Measurements from ENCODE around the gene SCN4A.

SCN4A gene

DNA sequence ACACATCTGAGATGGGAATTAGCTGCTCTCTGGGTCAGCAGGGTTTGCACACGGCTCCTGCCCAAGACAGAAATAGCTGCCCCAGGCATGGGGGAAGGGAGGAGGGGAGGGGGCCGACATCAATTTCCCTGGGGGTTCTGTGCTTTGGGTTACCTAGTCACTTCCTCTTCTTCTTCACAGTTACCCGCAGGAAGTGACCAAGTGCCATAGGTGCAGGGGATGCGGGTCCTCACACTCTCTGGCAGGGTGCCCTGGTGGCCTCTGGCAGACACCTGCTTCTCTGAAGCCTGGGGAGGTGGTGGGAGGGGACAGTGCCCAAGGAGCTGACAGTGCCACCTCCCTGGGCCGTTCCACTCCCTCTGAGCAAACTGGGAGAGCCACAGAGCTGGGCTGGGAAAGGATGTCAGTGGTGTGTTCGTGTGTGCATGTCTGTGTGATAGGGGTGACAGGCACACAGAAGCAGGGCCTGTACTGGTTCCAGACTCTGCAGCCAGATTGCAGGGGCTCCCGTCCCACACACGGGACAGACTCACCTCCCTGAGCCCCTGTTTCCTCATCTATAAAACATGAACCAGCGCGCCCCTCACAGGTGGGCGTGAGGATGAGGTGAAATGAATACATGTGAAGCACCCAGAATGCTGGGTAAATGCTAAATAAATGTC is 18.2 kb downstream of the SCN4A start:
- no peak for DNase-seq

DNA sequence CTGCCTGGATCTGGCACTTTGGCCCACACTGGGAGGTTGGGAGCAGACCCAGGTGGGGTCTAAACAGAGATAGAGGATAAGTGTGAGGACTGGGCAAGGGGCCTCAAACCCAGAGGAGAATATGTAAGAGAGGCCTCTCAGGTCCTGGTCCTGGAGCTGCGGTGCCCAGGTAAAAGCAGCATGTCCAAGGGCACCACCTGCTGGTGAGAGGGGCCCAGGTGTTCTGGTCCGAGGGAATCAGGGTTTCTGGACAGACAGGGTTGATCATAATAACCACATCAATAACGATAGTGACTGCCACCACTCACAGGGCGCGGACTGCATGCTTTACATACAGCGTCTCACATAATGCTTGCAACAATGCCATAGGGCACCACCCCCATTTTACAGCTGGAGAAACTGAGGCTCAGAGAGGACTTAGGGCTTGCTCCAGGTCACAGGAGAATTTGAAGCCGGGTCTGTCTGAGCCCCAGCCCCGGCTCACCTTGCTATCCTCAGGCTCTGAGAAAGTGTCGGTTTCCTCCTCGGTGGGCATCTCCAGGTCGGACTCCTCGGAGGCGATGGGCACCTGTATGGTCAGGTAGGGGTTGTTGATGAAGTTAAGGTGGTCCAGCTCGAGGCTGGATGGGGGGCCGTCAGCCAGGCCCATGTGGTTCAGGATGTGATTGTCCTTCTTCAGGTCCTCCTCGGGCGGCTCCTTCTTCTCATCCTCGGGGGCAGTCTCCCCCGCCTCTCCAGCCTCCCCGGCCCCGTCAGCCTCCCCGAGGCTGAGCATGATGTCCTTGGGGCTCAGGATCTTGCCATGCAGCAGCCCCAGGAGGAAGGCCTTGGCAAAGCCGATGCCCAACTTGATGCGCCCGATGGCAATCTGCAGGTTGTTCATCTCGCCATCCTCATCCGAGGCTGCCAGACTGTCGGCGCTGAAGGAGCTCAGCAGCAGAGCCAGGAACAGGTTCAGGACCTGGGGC is 21.5 kb downstream of the SCN4A start:
- DNase-seq: no peak

DNA sequence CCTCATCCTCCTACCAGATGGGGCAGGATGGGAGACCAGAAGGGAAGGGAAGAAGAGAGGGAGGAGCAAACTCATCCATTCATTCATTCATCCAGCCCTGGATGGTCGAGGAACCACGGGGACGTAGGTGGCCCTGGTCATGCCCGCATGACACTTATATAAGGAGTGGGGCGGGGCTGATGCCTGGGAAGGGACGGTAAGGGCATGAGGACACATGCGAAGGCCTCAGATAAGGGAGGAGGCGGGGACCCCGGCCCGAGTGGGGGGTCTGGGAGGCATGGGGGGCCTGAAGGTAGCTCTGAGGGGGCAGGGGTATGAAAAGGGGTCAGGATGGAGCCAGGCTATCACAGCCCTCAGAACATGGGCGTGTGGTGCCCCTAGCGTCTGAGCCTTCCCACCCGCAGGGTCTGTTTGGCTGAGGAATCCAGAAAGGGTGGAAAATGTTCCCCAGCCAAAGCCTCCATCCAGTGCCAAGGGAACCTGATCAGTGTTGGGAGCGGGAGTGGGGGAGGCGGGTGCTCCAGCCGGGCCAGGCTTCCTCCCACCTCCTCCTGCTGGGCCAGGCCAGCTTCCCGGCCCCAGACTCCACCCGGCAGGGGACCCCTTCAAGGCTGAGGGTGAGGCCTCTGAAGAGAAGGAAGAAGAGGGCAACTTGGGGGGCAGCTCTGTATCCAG is 23.0 kb downstream of the SCN4A start:
- no peak for DNase-seq

DNA sequence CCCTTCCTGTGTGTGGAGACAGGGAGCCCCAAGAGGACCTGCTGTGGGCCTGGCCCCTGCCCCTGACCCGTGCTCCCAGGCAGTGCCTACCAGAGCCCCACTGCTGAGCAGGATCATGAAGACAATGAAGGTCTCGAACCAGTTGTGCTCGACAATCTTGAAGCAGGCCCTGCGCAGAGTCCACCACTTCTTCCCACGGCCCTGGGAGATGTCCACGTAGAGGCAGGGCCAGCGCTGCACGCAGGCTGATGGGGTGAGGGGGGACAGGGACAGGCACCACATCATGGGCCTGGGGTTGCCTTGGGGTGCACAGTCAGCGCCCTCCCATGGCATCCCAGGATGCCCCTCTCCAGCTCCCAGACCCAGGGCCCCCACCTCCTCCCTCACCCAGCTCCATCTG is 24.2 kb downstream of the SCN4A start:
- no peak for DNase-seq

DNA sequence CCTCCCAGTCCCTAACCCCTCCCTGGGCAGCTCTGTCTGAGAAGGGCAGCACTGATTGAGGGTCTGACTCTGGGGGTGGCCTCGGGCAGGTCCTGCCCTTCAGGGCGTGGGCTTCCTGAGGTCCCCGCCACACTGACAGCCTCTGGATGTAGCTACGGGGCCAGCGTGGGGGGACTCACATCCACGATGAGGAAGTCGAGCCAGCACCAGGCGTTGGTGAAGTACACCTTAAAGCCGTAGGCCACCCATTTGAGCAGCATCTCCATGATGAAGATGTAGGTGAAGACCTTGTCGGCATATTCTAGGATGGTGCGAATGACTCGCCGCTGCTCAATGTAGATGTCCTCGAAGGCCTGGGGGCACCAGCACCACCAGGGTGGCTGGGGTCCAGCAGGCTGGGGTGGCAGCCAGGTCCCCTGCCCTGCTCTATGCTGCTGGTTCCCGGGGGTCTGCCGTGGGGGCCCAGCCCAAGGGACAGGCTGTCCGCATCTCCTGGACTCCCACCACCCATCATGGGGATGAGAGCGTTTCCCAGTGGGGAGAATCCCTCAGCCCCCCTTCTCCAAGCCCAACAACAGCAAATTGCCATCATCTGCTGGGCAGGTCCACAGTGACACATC is 24.9 kb downstream of the SCN4A start:
- no peak for DNase-seq

DNA sequence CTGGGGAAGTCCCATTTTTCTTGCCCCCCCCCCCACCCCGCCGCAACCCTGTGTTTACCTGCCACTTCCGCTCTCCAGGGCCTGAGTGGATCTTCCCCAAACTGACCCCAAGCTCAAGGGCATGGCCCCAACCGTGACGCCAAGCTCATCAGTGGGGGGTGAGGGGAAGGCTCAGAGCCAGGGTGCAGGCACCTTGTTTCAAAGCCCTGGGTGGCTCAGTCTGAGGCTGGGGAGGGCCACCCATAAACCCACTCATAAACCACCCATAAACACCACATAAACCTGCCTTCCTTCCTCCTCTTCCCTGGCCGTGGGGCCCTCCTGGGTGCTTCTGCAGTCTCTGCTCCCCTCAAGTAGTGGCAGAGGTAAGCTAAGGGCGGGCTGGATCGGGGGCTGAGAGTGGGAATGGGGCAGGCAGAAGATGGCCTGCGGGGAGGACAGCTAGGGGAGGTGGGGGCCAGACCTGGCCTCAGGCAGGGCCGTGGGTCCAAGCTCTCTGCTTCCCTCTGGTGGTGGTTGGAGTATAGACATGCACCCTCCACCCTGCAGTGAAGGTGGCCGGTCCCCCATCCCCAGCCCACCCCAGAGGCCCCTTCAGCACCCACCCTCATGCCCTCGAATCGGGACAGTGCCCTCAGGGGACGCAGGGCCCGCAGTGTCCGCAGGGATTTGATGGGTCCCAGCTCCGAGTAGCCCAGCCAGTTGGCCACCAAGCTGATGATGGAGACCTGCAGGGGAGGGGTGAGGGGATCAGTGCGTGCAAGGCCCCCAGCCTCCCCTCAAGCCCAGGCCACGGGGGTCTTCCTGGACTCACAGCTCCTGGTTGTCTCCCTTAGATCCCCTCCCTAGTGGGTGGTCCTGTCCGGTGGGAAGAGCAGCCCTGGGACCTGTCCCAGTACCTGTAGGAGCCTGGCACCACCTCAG is 26.0 kb downstream of the SCN4A start:
- DNase-seq: peak; percentile 51

DNA sequence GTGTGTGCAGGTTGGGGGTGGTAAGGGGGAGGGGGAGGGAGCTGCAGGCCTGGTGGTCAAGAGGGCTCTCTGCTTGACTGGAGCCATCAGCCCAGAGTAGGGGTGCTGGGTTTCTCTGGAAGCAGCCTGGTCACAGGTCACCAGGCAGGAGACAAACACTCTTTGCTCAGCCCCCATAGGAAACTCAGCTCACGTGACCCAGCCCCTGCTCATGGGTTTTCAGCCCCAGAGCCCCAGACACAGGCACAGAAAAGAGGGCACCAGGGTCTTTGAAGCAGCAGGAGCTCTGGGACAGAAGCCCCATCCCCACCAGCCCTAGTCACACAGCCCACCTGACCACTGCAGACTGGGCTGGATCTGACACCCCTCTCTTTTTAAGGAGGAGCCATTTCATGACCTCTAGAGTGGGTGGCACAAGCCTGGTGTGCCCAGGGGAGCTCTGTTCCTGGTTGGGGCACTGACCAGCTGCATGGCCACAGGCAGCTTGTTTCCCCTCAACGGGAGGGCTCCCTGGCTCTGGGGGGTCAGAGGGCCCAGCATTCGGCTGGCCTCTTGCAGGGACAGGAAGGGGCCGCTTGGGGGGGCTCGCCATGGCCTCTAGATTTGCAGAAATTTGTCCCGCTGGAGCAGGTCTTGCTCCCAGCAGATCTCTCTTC is 26.8 kb downstream of the SCN4A start:
- DNase-seq: no peak

DNA sequence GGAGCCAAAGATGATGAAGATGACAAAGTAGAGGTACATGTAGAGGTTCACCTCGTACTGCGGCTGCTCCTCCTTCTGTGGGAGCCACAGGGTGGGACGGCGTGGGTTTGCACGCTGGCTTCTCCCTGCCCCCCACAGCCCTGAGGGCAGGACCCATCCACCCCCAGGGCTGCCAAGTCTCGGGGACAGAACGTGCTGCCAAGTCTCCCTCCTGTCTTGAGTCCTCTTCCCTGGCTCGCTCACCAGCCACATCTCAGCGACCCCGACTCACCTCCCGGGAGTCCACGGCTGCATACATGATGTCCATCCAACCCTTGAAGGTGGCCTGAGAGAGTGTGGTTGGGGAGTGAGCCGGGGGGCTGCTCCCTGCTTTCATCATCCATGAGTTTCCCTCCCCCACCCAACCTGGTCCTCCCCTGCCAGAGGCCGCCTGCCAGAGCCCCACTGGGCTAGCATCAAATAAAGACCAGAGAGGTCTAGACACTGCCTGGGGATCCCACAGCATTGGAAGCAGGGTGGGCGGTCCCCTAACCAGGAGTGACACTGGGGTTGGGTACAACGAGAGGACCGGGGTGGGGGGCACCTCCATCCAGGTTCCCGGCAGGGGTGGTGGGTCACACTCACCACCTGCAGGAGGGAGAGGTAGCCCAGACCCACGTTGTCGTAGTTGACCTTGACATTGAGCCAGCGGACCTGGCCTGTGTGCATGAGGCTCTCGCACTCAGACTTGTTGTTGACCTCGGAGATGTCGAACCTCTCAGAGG is 27.8 kb downstream of the SCN4A start:
- no peak for DNase-seq

DNA sequence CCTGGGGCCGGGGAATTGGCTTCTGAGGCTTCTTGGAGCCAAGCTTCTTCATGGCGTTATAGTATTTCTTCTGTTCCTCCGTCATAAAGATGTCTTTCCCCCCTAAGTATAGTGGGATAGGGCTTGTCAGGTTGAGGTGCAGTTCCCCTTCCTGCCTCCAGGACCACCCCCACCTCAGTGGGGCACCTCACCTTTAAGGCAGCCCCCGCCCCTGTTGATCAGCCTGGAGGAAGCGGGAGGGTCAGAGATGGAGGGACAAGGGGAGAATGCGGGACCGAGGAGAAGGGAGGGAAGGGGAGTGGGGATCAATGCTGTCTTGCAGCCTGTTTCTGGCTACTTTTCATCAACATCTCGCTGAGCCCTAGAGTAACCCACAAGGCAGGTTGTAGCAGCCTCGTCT is 29.0 kb downstream of the SCN4A start:
- no peak for DNase-seq

DNA sequence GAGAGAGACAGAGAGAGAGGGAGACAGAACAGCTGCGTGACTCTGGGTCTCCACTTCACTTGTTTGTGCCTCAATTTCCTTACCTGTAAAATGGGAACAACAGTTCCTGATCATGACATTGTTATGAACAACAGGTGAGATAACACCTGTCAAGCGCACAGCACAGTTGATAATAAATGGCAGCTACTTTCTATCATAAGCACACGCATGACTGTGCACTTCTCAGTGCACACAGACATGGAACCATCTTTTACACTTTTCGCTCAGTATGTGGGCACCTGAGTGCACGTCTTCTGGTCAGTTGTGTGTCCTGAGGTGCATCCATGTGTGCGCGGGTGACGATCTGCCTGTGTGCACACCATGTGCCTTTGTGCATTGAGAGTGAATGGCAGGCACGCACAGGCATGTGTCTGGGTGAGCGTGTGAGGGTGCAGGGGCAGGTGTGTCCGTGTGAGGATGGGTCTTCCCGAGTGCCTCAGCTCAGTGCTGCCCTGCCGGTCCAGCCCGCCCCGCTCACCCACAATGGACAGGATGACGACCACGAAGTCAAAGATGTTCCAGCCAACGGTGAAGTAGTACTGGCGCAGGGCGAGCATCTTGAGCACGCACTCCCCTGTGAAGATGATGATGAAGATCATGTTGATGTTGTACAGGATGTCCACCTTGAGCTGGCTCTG is 30.3 kb downstream of the SCN4A start:
- no peak for DNase-seq

DNA sequence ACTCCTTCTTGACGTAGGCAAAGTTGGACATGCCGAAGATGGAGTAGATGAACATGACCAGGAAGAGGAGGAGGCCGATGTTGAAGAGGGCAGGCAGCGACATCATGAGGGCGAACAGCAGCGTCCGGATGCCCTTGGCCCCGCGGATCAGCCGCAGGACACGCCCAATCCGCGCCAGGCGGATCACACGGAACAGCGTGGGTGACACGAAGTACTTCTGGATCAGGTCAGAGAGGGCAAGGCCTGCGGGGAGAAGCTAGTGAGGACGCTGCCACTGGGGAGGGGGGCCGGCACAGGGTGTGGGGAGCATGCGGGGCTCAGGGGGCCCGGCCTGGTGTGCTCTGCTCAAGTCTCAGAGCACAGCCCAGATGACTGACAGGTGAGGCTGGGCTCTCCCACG is 31.0 kb downstream of the SCN4A start:
- DNase-seq: no peak

DNA sequence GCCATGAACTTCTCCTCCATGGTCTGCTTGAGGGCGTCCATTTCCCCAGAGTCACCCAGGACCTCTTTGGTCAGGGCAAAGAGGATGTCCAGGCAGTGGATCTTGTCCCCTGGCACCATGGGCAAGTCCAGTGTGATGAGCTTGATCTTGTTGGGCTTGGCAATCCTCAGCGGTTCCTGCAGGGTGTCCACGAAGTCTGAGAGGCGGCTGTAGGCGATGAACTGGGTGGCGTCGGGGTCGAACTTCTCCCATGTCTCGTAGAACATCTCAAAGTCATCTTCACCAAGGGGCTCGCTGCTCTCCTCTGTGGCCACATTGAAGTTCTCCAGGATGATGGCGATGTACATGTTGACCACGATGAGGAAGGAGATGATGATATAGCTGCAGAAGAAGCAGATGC is 31.6 kb downstream of the SCN4A start:
- DNase-seq: no peak

DNA sequence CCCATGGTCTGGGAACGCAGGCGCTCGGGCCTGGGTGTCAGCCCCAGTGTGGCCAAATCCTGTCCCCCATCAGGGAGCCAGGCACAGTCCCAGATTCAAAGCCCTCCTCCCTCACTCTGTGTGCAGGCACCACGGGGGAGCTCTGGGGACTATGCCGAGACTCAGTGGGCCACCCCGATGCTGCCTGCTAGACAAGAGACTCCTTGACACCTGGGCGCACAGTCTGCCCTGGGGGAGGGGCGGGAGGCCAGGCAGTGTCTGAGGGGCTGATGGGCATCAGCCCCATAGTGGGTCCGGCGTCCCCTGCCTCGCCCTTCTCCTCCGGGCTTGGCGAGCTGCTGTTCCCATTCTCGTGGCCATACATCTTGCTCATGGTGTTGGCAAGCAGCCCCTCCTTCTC is 32.1 kb downstream of the SCN4A start:
- no peak for DNase-seq

DNA sequence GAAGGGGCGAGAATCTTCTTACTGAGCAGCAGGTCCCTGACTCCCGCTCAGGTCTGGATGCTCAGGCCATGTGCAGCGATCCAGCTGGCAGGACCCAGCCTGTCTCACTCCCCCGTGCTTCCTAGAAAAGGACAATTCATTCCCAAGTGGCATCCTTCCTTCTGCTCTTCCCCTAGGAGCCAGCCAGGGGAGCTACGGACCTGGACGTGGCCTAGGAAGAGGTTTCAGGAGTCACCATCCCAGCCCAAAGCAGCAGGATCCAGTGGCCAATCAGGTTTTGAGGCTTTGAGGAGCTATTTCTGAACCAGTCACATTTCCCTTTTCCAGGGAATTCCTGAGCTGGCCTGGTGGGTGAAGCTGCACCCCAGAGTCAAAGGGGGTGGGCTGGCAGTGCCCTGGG is 32.8 kb downstream of the SCN4A start:
- no peak for DNase-seq

DNA sequence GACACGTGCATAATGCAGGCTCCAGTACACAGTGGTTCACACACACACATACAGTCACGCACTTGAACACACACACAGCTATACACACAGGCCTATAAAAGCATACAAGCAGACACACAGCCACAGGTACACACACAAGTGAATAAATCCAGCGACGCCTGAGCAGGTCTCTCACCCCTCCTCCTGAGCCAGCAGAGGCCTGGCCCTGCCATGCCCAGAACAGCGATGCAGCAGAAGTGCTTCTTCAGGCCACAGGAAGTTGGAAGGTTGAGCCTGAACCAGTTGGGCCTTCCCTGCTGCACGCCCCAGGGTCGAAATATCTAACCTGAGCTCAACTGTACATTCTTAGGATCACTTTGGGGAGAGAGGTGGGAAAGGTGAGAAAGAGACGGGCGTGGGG is 33.3 kb downstream of the SCN4A start:
- DNase-seq: no peak

DNA sequence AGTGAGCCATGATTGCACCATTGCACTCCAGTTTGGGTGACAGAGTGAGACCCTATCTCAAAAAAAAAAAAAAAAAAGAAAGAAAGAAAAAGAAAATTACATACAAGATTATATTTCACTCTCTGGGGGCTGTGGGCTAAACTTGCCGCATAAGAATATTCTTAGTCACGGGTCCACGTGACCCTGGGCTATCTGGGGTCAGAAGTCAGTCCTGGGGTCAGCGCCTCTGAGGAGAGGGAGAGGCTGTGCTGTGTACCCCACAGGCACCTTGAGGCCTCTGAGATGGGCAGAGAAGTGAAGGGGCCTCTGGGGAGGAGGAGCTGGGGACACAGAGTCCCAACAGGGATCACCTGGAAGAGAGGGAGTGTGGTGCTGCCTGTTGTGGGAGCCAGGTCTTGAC is 34.8 kb downstream of the SCN4A start:
- no peak for DNase-seq

DNA sequence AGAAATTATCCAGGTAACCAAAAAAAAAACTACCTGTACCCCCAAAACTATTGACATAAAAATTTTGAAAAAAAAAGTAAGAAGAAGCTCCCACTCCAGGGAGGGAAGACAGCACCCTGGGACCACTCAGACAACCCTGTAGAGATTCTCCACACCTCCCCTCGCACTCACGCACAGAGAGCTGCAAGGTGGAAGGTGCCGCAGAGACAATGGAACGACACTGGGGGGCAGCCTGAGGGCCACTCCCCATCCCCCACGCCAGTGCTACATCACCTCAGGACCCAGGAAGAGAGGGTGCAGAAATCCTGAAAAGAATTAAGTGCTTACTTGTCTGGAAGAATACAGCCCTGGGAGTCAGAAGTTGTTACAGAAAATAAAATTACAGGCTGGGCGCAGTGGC is 35.4 kb downstream of the SCN4A start:
- no peak for DNase-seq

DNA sequence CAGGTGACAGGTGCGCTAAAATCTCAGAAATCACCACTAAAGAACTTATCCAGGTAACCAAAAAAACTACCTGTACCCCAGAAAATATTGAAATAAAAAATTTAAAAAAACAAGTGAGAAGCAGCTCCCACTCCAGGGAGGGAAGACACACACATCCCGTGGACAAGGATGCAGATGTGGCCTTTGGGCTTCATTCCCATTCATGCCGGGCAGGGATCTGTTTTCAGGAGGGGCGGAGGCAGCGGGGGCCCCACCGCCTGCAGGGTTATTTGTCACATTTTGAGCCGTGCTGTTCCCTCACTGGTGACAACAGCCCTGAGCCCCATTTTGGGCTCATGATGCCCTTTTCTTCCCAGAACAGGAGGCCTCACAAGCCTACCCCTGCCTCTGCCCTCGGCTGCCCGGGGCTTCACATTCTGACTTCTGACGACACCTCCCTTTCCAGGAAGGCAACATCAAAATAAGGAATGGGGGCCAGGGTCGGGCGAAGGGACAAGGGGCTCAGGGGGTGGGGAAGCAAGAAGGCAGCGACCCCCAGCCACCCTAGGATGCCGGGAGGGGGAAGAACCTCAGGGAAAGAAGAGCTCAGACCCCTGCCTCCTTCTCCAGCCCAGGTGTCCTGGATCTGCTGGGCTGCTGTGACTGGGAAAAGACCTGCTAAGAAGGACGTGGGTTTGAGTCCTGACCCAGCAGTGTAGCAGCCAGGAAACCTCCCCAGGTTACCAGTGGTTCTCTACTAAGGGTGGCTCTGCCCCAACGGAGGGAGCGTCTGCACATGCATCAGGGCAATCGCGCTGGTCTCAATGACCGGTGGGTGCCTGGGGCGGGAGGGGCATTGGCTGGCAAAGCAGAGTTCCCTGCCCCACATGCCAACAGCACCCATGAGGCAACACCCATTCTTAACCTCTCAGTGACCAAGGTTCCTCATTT is 38.3 kb downstream of the SCN4A start:
- DNase-seq: no peak

DNA sequence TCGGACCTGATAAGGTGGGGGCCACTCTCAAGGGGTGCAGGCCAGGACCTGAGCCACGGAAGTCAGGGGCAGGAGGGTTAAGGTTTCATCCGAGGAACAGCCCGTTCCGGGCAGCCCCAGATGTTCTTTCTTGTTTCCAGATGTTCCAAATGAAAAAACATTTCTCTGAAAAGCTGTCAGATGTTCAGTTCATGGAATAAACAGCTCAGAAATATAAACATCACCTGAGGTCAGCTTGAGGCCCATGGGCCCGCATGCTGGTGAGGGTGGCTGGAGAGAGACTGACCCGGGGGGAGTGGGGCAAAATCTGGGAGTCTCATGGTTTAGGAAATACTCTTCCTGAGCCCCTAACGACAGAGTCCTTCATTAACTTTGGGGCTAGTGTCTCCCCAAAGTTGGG is 39.1 kb downstream of the SCN4A start:
- DNase-seq: no peak

All from stimulated activated CD4-positive, alpha-beta T cell treated with anti-CD3 and anti-CD28 coated beads, Interleukin-12 subunit alpha, Interleukin-12 subunit beta, amount 100 ng/mL, for 4 hours (primary cell).